Kidney epithelial cell (primary cell): ENCODE results near the gene EMP3. TPM values are rescaled to one million over a fixed set of nuclear protein-coding genes. Genes with fewer than 3 reads are reported as not detected.
"Not testable (repeated sequence)": the region's sequence is repeated elsewhere in the genome, so short reads cannot be mapped to it uniquely, and the experiment has no call there.

Source experiments
- DNase-seq: peaks from one replicate; pipeline ENCODE4 v3.0.0-alpha.2; 2010; ENCODE audit warnings: low read depth
- H3K27me3 ChIP-seq: 2 replicates; pipeline ENCODE4 v1.6.0; 2011; ENCODE audit warnings: low read length; ENCODE audit not compliant: control insufficient read depth, insufficient read depth
- H3K36me3 ChIP-seq: 2 replicates; pipeline ENCODE4 v1.5.1; 2011; ENCODE audit warnings: low read length; ENCODE audit not compliant: control insufficient read depth, insufficient read depth
- H3K4me3 ChIP-seq: 2 replicates; pipeline ENCODE4 v1.5.1; 2011; ENCODE audit warnings: low read depth, mild to moderate bottlenecking, control low read depth, low read length
- CTCF ChIP-seq: IDR thresholded peaks from 2 replicates; pipeline ENCODE4 v1.5.1; 2011; ENCODE audit warnings: mild to moderate bottlenecking, moderate library complexity, low read length, control low read depth, inconsistent platforms; ENCODE audit not compliant: insufficient read depth, poor library complexity, severe bottlenecking
- total RNA-seq: library from RNA; depleted of rRNA; stranded (reverse); fragments of >200 nt; gene quantifications from 2 replicates; pipeline ENCODE4 v1.2.3, GENCODE V29; 2015

The EMP3 gene
- total RNA-seq, 1 donor from 2014 or later: 32.5 TPM

- Histone ChIP-seq H3K36me3 (no peaks in the 10 kb centered on the region), H3K4me3 (no peak overlapping the region), H3K27me3 (no peaks in the 10 kb centered on the region)
- DNase-seq: no peak
- no peak for TF ChIP-seq CTCF
Observed at GRCh38 chr19:48310227-48310626, 15.1 kb upstream of the EMP3 start.

- TF ChIP-seq CTCF: no peak
- no peaks in the 10 kb centered on the region for H3K36me3 ChIP-seq
- no peak for DNase-seq
- no peaks in the 10 kb centered on the region for H3K27me3 ChIP-seq
- no peak overlapping the region for H3K4me3 ChIP-seq
Observed at GRCh38 chr19:48311384-48311783, 14.0 kb upstream of the EMP3 start.

GRCh38 chr19:48315712-48316111, 9.6 kb upstream of the EMP3 start:
- no peaks in the 10 kb centered on the region for H3K36me3 ChIP-seq
- H3K4me3 ChIP-seq: no peak overlapping the region
- no peak for DNase-seq
- no peaks in the 10 kb centered on the region for H3K27me3 ChIP-seq
- TF ChIP-seq CTCF: no peak

GRCh38 chr19:48317708-48317960, 7.7 kb upstream of the EMP3 start:
- not testable (repeated sequence) for H3K27me3 ChIP-seq, H3K4me3 ChIP-seq, H3K36me3 ChIP-seq, DNase-seq

- no peak overlapping the region for H3K4me3 ChIP-seq
- TF ChIP-seq CTCF: no peak
- H3K27me3 ChIP-seq: no peaks in the 10 kb centered on the region
- H3K36me3 ChIP-seq: no peaks in the 10 kb centered on the region
- DNase-seq: no peak
Observed at GRCh38 chr19:48318286-48318987, 6.9 kb upstream of the EMP3 start.

GRCh38 chr19:48319647-48320541, 5.5 kb upstream of the EMP3 start:
- Histone ChIP-seq H3K4me3 (no peak overlapping the region), H3K36me3 (no peaks in the 10 kb centered on the region), H3K27me3 (no peaks in the 10 kb centered on the region)
- peak; percentile 83 for TF ChIP-seq CTCF
- DNase-seq: no peak
